Gastrocnemius medialis (tissue), 4 donors: ENCODE results near the gene YWHAH.

Source experiments
- CTCF ChIP-seq, 5 experiments: fragments of 450-650 bp in 3 of 5; fragments of 200-600 bp in 2 of 5; sonication (generic) in 2 of 5; IDR thresholded peaks in 4 of 5; conservative IDR thresholded peaks in 1 of 5; 1 replicate in 4 of 5; 2 replicates in 1 of 5; pipeline ENCODE4 v1.5.1; 2016 to 2019; ENCODE audit warnings: antibody characterized with exemption in 5 of 5, mild to moderate bottlenecking in 3 of 5, moderate library complexity in 3 of 5
- POLR2A ChIP-seq, 2 donors: fragments of 450-650 bp; IDR thresholded peaks; one replicate each; pipeline ENCODE4 v1.6.1; 2017; ENCODE audit warnings: antibody characterized with exemption in 2 of 2, mild to moderate bottlenecking in 2 of 2, moderate library complexity in 2 of 2

DNA sequence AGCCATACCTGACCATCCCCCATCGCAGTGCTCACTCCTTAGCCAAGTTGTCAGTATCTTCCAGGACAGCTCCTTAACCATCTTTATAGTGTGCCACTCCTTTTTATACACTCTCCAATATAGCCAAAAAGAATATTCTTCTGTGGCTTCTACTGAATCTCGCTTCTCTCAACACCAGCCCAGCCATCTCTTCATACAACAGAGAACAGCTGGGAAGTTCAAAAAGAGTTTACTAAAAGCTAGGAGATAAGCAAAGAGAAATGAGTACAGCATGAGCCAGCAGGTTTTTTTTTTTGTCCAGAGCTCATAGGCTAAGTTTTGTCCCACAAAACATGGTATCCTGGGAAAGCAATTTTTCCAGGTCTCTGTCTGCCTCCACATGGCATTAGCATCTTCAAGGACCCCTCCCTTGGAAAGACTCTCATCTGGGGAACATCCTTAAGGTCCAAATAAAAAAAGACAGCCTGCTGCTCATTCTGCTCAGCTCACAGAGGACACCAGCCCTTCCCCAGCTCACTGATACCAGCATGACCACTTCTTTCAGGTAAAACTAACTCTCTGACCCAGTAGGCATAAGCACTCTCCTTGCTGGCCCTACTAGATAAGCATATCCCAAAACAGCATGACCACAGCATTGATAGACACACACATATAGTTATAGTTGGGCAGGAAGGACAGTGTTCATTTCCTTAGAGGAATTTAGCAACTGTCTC lies 48.8 kb upstream of the YWHAH start:
- TF ChIP-seq CTCF (IDR thresholded peaks at IDR 0.05 in 4 of 5, conservative IDR thresholded peaks at IDR 0.05 in 1 of 5) (no peak), POLR2A (IDR thresholded peaks at IDR 0.05) (no peak)
